ENCODE measurements around the gene BTBD19. TPM values are rescaled to one million over a fixed set of nuclear protein-coding genes. Genes with fewer than 3 reads are reported as not detected.
"Not testable (repeated sequence)": the region's sequence is repeated elsewhere in the genome, so short reads cannot be mapped to it uniquely, and the experiment has no call there.

The BTBD19 gene, protein sequence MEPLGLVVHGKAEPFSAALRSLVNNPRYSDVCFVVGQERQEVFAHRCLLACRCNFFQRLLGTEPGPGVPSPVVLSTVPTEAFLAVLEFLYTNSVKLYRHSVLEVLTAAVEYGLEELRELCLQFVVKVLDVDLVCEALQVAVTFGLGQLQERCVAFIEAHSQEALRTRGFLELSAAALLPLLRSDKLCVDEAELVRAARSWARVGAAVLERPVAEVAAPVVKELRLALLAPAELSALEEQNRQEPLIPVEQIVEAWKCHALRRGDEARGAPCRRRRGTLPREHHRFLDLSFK
- polyA plus RNA-seq = 10 to 100 TPM in 1 of 4 donors, 1 to 10 TPM in 3; 1.1 to 14.7 (median 1.7) TPM
- long read RNA-seq, donor 1 = 0 reads
- long read RNA-seq, donor 2 = 0 reads
- long read RNA-seq, donor 3, partial matches to known transcripts = 0 of 1 reads
- long read RNA-seq, donor 3, other reads (novel, unspliced or antisense) = 0 of 1 reads
- long read RNA-seq, donor 4 = 0 reads
- long read RNA-seq, donor 5, partial matches to known transcripts = 13 of 13 reads
- long read RNA-seq, donor 5, other reads (novel, unspliced or antisense) = 0 of 13 reads
- long read RNA-seq, donor 6 = 0 reads
- long read RNA-seq, donor 7 = 0 reads
- long read RNA-seq, donor 8 = 0 reads
- long read RNA-seq, donor 9, partial matches to known transcripts = 5 of 5 reads
- long read RNA-seq, donor 9, other reads (novel, unspliced or antisense) = 0 of 5 reads
- long read RNA-seq, donor 10, partial matches to known transcripts = 0 of 1 reads
- long read RNA-seq, donor 10, other reads (novel, unspliced or antisense) = 0 of 1 reads

GRCh38 chr1:44808063-44808937 lies at the start of gene BTBD19:
BTBD19 (plus strand) TSS chr1:44808523; CDS start chr1:44808821, 298 bp downstream.
- Histone ChIP-seq H3K27ac (ENCODE audit: low read depth in 1 of 3, low read length in 2 of 3) (peak within 1 kb of the TSS; percentile 88 to 99 (median 98)), H3K4me1 (ENCODE audit: control insufficient read depth in 3 of 3, insufficient read depth in 2 of 3, low read depth in 1 of 3, low read length in 2 of 3) (peaks cover 25 to 60% (median 28%) of the 10 kb centered on the region in 3 donors), H3K27me3 (ENCODE audit: control insufficient read depth in 3 of 3, insufficient read depth in 3 of 3, low read length in 3 of 3) (no peaks in the 10 kb centered on the region), H3K4me3 (ENCODE audit: low read depth in 1 of 3, low read length in 3 of 3) (peak within 1 kb of the TSS in 1 of 3 donors; percentile 24), H3K9me3 (ENCODE audit: control insufficient read depth in 2 of 2, insufficient read depth in 1 of 2, low read depth in 1 of 2, low read length in 1 of 2) (no peaks in the 10 kb centered on the region), H3K36me3 (ENCODE audit: control insufficient read depth in 3 of 3, insufficient read depth in 2 of 3, low read depth in 1 of 3, low read length in 3 of 3) (peaks cover 0 to 62% (median 6%) of the 10 kb centered on the region in 3 donors)
- DNase-seq (peak in 1 of 2 donors; percentile 86), FAIRE-seq (no peak)
- 34 to 48% (median 44%) methylated on average over 23 of the region's 23 CpGs for WGBS, 3 donors

GRCh38 chr1:44759077-44759476 lies 49.2 kb upstream of the BTBD19 start:
- H3K27ac ChIP-seq (ENCODE audit: low read depth in 1 of 3, low read length in 2 of 3) = no peak overlapping the region
- no peaks in the 10 kb centered on the region for H3K27me3 ChIP-seq (ENCODE audit: control insufficient read depth in 3 of 3, insufficient read depth in 3 of 3, low read length in 3 of 3)
- no peaks in the 10 kb centered on the region for H3K9me3 ChIP-seq (ENCODE audit: control insufficient read depth in 2 of 2, insufficient read depth in 1 of 2, low read depth in 1 of 2, low read length in 1 of 2)
- peaks cover 0 to 66% (median 4%) of the 10 kb centered on the region in 3 donors for H3K36me3 ChIP-seq (ENCODE audit: control insufficient read depth in 3 of 3, insufficient read depth in 2 of 3, low read depth in 1 of 3, low read length in 3 of 3)
- H3K4me1 ChIP-seq (ENCODE audit: control insufficient read depth in 3 of 3, insufficient read depth in 2 of 3, low read depth in 1 of 3, low read length in 2 of 3) = no peaks in the 10 kb centered on the region
- WGBS, 3 donors = 90 to 96% (median 92%) methylated on average over 11 of the region's 11 CpGs
- DNase-seq (no peak), FAIRE-seq (no peak)
- H3K4me3 ChIP-seq (ENCODE audit: low read depth in 1 of 3, low read length in 3 of 3) = no peak overlapping the region

GRCh38 chr1:44760876-44761275 lies 47.4 kb upstream of the BTBD19 start:
- Histone ChIP-seq H3K27me3 (ENCODE audit: control insufficient read depth in 3 of 3, insufficient read depth in 3 of 3, low read length in 3 of 3) (no peaks in the 10 kb centered on the region), H3K27ac (ENCODE audit: low read depth in 1 of 3, low read length in 2 of 3) (no peak overlapping the region), H3K9me3 (ENCODE audit: control insufficient read depth in 2 of 2, insufficient read depth in 1 of 2, low read depth in 1 of 2, low read length in 1 of 2) (no peaks in the 10 kb centered on the region), H3K4me1 (ENCODE audit: control insufficient read depth in 3 of 3, insufficient read depth in 2 of 3, low read depth in 1 of 3, low read length in 2 of 3) (no peaks in the 10 kb centered on the region), H3K4me3 (ENCODE audit: low read depth in 1 of 3, low read length in 3 of 3) (no peak overlapping the region), H3K36me3 (ENCODE audit: control insufficient read depth in 3 of 3, insufficient read depth in 2 of 3, low read depth in 1 of 3, low read length in 3 of 3) (peaks cover 0 to 67% (median 4%) of the 10 kb centered on the region in 3 donors)
- no peak for FAIRE-seq
- 87 to 97% (median 94%) methylated on average over 3 of the region's 3 CpGs for WGBS, 3 donors
- DNase-seq = no peak

GRCh38 chr1:44766421-44766820 lies 41.9 kb upstream of the BTBD19 start:
- not testable (repeated sequence) for FAIRE-seq; H3K9me3 ChIP-seq (ENCODE audit: control insufficient read depth in 2 of 2, insufficient read depth in 1 of 2, low read depth in 1 of 2, low read length in 1 of 2); DNase-seq; H3K4me3 ChIP-seq (ENCODE audit: low read depth in 1 of 3, low read length in 3 of 3); H3K27me3 ChIP-seq (ENCODE audit: control insufficient read depth in 3 of 3, insufficient read depth in 3 of 3, low read length in 3 of 3); H3K4me1 ChIP-seq (ENCODE audit: control insufficient read depth in 3 of 3, insufficient read depth in 2 of 3, low read depth in 1 of 3, low read length in 2 of 3); H3K27ac ChIP-seq (ENCODE audit: low read depth in 1 of 3, low read length in 2 of 3)
- WGBS, 3 donors = 91 to 96% (median 96%) methylated on average over 6 of the region's 6 CpGs
- peaks cover 0 to 45% (median 0%) of the 10 kb centered on the region in 3 donors for H3K36me3 ChIP-seq (ENCODE audit: control insufficient read depth in 3 of 3, insufficient read depth in 2 of 3, low read depth in 1 of 3, low read length in 3 of 3)

GRCh38 chr1:44775078-44775929 lies 33.0 kb upstream of the BTBD19 start, which contains the start of gene RPS8:
RPS8 (plus strand) TSS chr1:44775540; CDS start chr1:44775597, 57 bp downstream.
- no peak for FAIRE-seq

DNA sequence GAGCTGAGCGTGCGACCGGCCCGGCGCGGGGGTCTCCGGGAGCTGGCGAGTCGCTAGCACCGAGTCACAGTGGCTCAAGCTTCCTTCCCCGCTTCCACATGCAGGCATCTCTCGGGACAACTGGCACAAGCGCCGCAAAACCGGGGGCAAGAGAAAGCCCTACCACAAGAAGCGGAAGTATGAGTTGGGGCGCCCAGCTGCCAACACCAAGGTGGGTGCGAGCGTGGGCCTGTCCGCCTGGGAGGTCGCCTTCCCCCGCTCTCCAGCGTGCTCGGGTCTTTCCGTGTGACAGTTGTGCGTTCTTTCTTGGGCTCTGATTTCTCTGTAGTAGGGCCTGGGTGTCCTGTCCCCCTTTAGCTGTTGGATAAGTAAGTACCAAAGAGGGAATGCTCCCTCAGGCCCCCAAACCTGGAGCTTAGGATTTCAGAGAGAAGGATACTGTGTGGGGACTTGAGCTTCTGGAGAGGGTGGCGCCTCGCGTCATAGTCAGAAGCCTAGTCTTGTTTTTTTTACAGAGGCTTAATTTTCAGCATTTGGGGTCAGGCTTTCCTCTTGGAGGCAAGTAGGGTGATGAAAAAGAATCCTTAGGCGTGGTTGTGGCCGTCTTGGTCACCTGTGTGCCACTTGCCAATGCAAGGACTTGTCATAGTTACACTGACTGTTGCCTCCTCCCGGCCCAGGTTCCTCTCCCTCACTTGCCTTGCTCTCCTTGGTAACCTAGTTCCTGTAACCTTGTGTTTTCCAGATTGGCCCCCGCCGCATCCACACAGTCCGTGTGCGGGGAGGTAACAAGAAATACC lies 32.2 kb upstream of the BTBD19 start:
- peak overlapping the region; percentile 95 to 99 (median 98) for H3K27ac ChIP-seq (ENCODE audit: low read depth in 1 of 3, low read length in 2 of 3)
- FAIRE-seq (no peak), DNase-seq (peak; percentile 48 to 59)
- 0 to 4% (median 2%) methylated on average over 36 of the region's 36 CpGs for WGBS, 3 donors
- H3K9me3 ChIP-seq (ENCODE audit: control insufficient read depth in 2 of 2, insufficient read depth in 1 of 2, low read depth in 1 of 2, low read length in 1 of 2) = no peaks in the 10 kb centered on the region
- H3K4me3 ChIP-seq (ENCODE audit: low read depth in 1 of 3, low read length in 3 of 3) = peak overlapping the region; percentile 72 to 98 (median 92)
- no peaks in the 10 kb centered on the region for H3K27me3 ChIP-seq (ENCODE audit: control insufficient read depth in 3 of 3, insufficient read depth in 3 of 3, low read length in 3 of 3)
- H3K36me3 ChIP-seq (ENCODE audit: control insufficient read depth in 3 of 3, insufficient read depth in 2 of 3, low read depth in 1 of 3, low read length in 3 of 3) = peaks cover 7 to 48% (median 7%) of the 10 kb centered on the region in 3 donors
- H3K4me1 ChIP-seq (ENCODE audit: control insufficient read depth in 3 of 3, insufficient read depth in 2 of 3, low read depth in 1 of 3, low read length in 2 of 3) = peaks cover 0 to 16% (median 0%) of the 10 kb centered on the region in 3 donors

More at GRCh38 chr1:44775078-44775929, 33.0 kb upstream of the BTBD19 start, which contains the start of gene RPS8:
- WGBS, 3 donors = 0% methylated on average over 59 to 65 of the region's 65 CpGs
- Histone ChIP-seq H3K27me3 (ENCODE audit: control insufficient read depth in 3 of 3, insufficient read depth in 3 of 3, low read length in 3 of 3) (no peaks in the 10 kb centered on the region), H3K27ac (ENCODE audit: low read depth in 1 of 3, low read length in 2 of 3) (peak within 1 kb of the TSS; percentile 95 to 99 (median 98)), H3K4me3 (ENCODE audit: low read depth in 1 of 3, low read length in 3 of 3) (peak within 1 kb of the TSS; percentile 72 to 98 (median 92)), H3K36me3 (ENCODE audit: control insufficient read depth in 3 of 3, insufficient read depth in 2 of 3, low read depth in 1 of 3, low read length in 3 of 3) (peaks cover 7 to 41% (median 7%) of the 10 kb centered on the region in 3 donors), H3K9me3 (ENCODE audit: control insufficient read depth in 2 of 2, insufficient read depth in 1 of 2, low read depth in 1 of 2, low read length in 1 of 2) (no peaks in the 10 kb centered on the region), H3K4me1 (ENCODE audit: control insufficient read depth in 3 of 3, insufficient read depth in 2 of 3, low read depth in 1 of 3, low read length in 2 of 3) (peaks cover 0 to 16% (median 0%) of the 10 kb centered on the region in 3 donors)
- DNase-seq = peak; percentile 96 to 98

- Histone ChIP-seq H3K4me1 (ENCODE audit: control insufficient read depth in 3 of 3, insufficient read depth in 2 of 3, low read depth in 1 of 3, low read length in 2 of 3) (peaks cover 0 to 16% (median 0%) of the 10 kb centered on the region in 3 donors), H3K27me3 (ENCODE audit: control insufficient read depth in 3 of 3, insufficient read depth in 3 of 3, low read length in 3 of 3) (no peaks in the 10 kb centered on the region), H3K27ac (ENCODE audit: low read depth in 1 of 3, low read length in 2 of 3) (peak overlapping the region; percentile 95 to 99 (median 98)), H3K36me3 (ENCODE audit: control insufficient read depth in 3 of 3, insufficient read depth in 2 of 3, low read depth in 1 of 3, low read length in 3 of 3) (peaks cover 7 to 51% (median 7%) of the 10 kb centered on the region in 3 donors), H3K4me3 (ENCODE audit: low read depth in 1 of 3, low read length in 3 of 3) (peak overlapping the region; percentile 8 to 98 (median 72)), H3K9me3 (ENCODE audit: control insufficient read depth in 2 of 2, insufficient read depth in 1 of 2, low read depth in 1 of 2, low read length in 1 of 2) (no peaks in the 10 kb centered on the region)
- WGBS, 3 donors = 9 to 28% (median 15%) methylated on average over 12 of the region's 12 CpGs
- no peak for FAIRE-seq
- DNase-seq = no peak
Measured at GRCh38 chr1:44776730-44777068, 31.6 kb upstream of the BTBD19 start.
